ENCODE data around the gene STRN3.
"Not testable (repeated sequence)": the region's sequence is repeated elsewhere in the genome, so short reads cannot be mapped to it uniquely, and the experiment has no call there.

STRN3 gene, protein sequence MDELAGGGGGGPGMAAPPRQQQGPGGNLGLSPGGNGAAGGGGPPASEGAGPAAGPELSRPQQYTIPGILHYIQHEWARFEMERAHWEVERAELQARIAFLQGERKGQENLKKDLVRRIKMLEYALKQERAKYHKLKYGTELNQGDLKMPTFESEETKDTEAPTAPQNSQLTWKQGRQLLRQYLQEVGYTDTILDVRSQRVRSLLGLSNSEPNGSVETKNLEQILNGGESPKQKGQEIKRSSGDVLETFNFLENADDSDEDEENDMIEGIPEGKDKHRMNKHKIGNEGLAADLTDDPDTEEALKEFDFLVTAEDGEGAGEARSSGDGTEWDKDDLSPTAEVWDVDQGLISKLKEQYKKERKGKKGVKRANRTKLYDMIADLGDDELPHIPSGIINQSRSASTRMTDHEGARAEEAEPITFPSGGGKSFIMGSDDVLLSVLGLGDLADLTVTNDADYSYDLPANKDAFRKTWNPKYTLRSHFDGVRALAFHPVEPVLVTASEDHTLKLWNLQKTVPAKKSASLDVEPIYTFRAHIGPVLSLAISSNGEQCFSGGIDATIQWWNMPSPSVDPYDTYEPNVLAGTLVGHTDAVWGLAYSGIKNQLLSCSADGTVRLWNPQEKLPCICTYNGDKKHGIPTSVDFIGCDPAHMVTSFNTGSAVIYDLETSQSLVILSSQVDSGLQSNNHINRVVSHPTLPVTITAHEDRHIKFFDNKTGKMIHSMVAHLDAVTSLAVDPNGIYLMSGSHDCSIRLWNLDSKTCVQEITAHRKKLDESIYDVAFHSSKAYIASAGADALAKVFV

DNA sequence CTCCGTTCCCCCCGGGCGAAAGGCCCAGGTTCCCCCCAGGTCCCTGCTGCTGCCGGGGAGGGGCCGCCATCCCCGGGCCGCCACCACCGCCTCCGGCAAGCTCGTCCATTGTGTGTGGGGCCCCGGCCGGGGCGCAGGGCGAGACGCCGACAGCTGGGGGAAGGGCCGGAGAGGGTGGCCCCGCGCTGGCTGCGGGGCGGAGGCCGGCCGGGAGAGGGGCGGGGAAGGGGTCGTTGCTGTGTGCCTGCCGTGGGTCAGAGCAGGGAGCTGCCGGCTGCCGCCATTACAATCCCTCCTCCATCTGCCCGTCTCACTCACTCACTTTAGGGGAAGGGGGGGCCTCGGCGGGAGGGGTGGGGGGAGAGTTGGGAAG lies at the start of gene STRN3:
Gene STRN3 (minus strand): TSS at position 303 of the 373 bp plus-strand sequence. CDS start 194 bp downstream, at position 109.
- no peak for DNase-seq

- no peak for DNase-seq
These were observed 49.0 kb upstream of the STRN3 start for GRCh38 chr14:31075144-31075543.

DNA sequence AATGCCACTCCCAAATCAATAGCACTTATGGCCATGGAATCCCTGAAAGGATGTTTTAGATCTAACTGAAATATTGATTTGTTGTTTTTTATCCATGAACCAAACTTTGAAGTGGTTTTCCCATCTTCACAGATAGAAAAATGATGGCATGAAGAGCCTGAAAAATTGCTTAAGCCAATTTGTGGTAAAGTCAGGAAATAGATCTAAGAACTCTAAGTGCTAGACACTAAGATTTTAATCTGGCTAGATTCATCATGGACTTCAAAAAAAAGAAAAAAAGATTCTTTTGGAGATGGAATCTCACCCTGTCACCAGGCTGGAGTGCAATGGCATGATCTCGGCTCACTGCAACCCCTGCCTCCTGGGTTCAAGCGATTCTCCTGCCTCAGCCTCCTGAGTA lies 45.0 kb upstream of the STRN3 start:
- DNase-seq, result no peak

GRCh38 chr14:31070431-31070830 lies 44.3 kb upstream of the STRN3 start:
- no peak for DNase-seq

DNA sequence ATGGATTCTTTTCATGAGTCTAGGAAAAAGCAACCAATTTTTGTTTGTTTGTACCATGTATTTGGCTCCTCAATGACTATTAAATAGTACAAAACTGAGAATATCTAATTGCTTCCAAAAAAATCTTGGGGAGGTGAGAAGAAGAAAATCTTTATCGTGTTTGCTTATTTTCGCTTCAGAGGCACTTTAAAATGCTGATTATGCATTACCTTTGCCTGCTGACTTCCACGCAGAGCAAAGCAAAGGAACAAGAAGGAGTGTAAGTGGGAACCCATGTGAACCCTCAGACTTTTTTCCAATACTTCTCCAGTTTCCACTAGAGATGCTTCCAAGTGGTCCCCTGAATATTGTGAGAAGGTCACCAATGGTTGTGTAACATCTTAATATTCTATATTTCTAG lies 43.2 kb upstream of the STRN3 start:
- DNase-seq, result no peak

GRCh38 chr14:31068235-31068634 lies 42.1 kb upstream of the STRN3 start:
- DNase-seq, result no peak

DNA sequence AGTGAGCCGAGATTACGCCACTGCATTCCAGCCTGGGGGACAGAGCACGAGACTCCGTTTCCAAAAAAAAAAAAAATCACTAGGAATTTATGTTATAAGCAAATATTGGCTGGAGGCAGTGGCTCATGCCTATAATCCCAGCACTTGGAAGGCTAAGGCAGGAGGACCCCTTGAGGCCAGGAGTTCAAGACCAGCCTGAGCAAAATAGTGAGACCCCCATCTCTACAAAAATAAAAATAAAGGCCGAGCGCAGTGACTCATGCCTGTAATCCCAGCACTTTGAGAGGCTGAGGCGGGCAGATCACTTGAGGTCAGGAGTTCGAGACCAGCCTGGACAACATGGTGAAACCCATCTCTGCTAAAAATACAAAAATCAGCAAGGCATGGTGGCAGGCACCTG lies 36.7 kb upstream of the STRN3 start:
- DNase-seq, result not testable (repeated sequence)

DNA sequence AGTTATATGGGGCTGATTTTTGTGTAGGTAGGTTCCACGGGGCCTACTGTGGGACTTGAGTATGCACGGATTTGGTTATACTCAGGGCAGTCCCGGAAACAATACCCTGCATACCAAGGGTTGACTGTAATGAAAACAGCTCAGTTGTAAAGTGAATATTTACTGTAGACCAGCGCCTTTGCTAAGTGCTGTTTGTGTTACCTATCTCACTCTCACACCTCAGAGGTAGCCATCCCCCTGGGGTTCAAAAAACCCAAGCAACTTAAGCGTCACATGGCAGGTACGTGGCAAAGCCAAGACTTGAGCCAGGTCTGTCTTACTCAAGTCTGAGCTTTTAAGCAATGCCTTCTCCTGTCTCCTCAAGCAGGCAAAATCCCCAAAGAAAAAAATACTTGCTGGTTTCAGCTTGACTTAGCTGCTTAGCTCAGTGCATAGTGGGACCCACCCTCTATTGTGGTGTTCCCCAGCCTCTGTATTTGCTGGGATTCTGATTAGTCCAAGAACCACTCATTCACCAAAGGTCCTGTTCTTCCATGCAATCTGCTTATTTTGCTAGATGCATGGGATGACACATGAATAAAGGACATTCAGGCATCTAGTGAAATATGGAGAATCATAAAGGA lies 34.2 kb upstream of the STRN3 start:
- no peak for DNase-seq

- no peak for DNase-seq
These were observed 33.2 kb upstream of the STRN3 start for GRCh38 chr14:31059152-31059924.

- DNase-seq, result no peak
These were observed 31.7 kb upstream of the STRN3 start for GRCh38 chr14:31057701-31058364.

GRCh38 chr14:31057035-31057434 lies 30.9 kb upstream of the STRN3 start:
- DNase-seq, result no peak

DNA sequence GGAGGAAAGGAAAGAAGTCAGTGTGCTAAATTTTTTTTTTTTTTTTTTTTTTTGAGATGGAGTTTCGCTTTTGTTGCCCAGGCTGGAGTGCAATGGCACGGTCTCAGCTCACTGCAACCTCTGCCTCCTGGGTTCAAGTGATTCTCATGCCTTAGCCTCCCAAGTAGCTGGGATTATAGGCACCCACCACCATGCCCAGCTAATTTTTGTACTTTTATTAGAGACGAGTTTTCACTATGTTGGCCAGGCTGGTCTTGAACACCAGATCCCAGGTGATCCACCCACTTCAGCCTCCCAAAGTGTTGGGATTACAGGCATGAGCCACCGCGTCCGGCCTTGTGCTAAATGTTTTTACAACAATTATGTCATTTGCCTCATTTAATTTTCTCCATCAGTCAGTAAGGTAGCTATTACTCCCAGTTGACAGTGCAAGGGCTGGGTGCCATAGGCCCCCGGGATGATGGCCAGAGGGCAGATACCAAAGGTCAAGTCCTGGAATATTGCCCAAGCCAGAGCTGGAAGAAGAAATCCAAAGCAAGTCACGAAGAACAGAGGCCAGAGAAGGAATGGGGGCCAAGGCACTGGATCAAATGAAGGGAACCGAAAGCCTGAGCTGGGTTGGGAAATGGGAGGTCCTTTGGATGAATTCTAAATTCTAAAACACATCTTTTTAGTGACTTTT lies 26.9 kb upstream of the STRN3 start:
- not testable (repeated sequence) for DNase-seq

GRCh38 chr14:31051511-31051910 lies 25.3 kb upstream of the STRN3 start:
- DNase-seq, result no peak

GRCh38 chr14:31051023-31051422 lies 24.8 kb upstream of the STRN3 start:
- no peak for DNase-seq

DNA sequence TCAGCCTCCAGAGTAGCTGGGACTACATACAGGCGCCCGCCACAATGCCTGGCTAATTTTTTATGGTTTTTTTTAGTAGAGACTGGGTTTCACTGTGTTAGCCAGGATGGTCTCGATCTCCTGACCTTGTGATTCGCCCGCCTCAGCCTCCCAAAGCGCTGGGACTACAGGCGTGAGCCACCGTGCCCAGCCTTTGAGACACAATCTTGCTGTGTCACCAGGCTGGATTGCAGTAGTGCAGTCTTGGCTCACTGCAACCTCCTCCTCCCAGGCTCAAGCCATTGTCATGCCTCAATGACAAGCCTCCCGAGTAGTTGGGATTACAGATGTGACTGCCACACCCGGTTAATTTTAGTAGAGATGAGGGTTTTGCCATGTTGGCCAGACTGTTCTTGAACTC lies 21.3 kb upstream of the STRN3 start:
- no peak for DNase-seq

DNA sequence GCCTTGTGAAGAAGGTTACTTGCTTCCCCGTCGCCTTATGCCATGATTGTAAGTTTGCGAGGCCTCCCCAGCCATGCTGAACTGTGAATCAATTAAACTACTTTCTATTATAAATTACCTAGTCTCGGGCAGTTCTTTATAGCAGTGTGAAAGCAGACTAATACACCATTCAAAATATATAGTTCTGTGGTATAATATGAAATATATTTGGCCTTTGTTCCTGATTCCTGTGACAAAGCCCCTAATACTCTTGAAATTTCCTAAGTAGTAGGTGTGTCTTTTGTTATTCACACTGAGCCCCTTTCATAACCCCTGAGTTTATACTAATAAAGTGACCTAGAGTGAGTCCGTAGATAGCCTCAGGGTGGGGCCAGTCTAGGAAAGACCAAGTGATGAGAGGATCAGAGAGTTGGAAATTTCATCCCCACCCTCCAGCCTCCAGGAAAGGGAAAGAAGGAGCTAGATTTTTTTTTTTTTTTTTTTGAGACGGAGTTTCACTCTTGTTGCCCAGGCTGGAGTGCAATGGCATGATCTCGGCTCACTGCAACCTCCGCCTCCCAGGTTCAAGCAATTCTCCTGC lies 19.4 kb upstream of the STRN3 start:
- no peak for DNase-seq

GRCh38 chr14:31043379-31043778 lies 17.2 kb upstream of the STRN3 start:
- DNase-seq, result no peak

DNA sequence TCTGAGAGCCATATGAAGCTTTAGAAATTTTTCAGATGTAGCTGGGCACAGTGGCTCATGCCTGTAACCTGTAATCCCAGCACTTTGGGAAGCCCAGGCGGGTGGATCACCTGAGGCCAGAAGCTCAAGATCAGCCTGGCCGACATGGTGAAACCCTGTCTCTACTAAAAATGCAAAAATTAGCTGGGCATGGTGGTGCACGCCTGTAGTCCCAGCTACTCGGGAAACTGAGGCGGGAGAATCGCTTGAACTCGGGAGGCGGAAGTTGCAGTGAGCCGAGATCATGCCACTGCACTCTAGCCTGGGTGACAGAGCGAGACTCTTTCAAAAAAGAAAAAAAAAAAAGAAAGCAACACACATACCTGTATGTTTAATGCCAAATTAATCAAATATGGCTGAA lies 16.7 kb upstream of the STRN3 start:
- DNase-seq, result not testable (repeated sequence)

DNA sequence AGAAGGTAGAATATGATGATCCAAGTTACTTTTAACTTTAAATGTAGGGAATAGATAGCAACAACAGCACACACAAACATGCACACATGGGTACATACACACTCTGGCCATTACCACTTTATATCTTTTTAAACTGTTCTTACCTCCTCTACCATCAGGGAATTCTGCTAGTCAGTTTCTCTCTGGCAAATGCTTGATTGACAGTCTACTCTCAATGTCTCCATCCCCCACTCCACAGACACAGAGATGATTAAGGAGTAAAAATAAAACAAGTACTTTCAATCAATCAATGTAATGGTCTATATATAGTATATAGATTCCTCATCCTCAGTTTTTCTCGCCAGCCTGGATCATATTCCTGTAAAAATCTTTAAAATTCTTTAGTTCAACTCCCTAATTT lies 16.1 kb upstream of the STRN3 start:
- DNase-seq, result no peak

DNA sequence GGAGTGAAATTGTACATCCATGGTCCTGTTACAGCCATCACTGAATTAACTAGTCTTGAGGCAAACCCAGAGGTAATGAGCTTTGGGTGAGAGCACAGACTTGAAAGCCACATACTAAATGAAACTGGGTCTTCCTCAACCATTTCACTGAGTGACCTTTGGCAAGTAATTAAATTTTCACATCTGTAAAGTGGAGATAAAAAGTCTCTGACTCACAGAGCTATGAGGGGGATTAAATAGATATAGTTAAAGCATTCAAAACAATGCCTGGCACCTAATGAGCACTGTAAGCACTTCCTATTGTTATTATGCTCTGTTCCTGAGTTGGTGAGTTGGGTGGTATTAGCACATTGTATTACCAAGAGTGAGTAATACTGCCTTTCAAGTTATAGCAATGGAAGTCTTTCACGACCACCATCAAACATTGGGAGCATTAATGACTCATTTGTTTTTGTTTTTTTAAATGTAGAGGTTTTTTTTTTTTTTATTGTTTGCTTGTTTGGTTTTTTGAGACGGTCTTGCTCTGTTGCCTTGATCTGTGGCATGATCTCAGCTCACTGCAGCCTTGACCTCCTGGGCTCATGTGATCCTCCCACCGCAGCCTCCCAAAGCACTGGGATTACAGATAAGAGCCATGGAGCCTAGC lies 12.5 kb upstream of the STRN3 start:
- no peak for DNase-seq

DNA sequence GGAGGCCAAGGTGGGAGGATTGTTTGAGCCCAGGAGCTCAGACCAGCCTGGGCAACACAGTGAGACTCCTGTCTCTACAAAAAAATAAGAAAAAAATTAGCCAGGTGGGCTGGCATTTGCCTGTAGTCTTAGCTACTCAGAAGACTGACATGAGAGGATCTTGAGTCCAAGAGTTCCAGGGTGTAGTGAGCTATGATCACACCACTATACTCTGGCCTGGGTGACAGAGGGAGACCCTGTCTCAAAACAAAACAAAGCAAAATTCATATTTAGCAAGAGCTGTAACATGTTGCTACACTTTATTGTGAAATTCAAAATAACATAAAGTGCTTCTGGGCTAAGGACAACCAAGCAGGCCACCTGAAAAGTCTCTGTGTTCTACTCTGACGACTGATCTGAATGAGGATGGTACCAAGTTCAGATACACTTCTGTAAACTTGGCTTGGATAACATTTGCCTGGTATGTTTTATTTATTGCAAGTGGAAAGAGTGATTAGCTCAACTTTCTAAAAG lies 11.6 kb upstream of the STRN3 start:
- no peak for DNase-seq

Measured in right forelimb (tissue), 1 donor.